B cell (primary cell): ENCODE measurements around the gene MGMT. TPM values are rescaled to one million over a fixed set of nuclear protein-coding genes. Genes with fewer than 3 reads are reported as not detected.

ENCODE experiments used
- ATAC-seq: fragments of 200-7000 bp; cut with Tn5 transposase; one replicate; pipeline ENCODE4 v1.10.0; 2021; ENCODE audit warnings: low read depth, mild to moderate bottlenecking, moderate number of reproducible peaks, moderate library complexity
- CTCF ChIA-PET: fragments of 350-600 bp; sonication (Branson Sonifier 250); formaldehyde crosslinking; loops from one replicate; lab custom pipeline; 2021; ENCODE audit warnings: antibody characterized with exemption, inconsistent platforms; lab: Charles Lee
- POLR2A ChIA-PET: fragments of 350-600 bp; sonication (Branson Sonifier 250); formaldehyde crosslinking; loops from one replicate; lab custom pipeline; 2021; ENCODE audit warnings: antibody characterized with exemption; lab: Charles Lee
- DNase-seq: peaks from one replicate; pipeline ENCODE4 v3.0.0; 2013
- H2AFZ ChIP-seq: 2 replicates; pipeline ENCODE4 v1.6.1; 2012; ENCODE audit warnings: mild to moderate bottlenecking, low read depth, low read length; ENCODE audit not compliant: insufficient read depth, poor library complexity, severe bottlenecking
- H3K27ac ChIP-seq, 2 donors: 1 replicate in 1 of 2; 2 replicates in 1 of 2; pipeline ENCODE4 v1.5.1; 2012 to 2013; ENCODE audit warnings: low read length in 2 of 2, mild to moderate bottlenecking in 2 of 2, moderate library complexity in 1 of 2
- H3K27me3 ChIP-seq, 4 experiments: fragments of 200-600 bp in 1 of 4; sonication (generic) in 1 of 4; replicated peaks in 1 of 4; 1 replicate in 2 of 4; 2 replicates in 2 of 4; pipeline versions ENCODE4 v1.6.1 to v1.7.0; 2013 to 2016; ENCODE audit warnings: low read length in 3 of 4, mild to moderate bottlenecking in 2 of 4, mixed read lengths in 1 of 4, moderate library complexity in 1 of 4; ENCODE audit not compliant: insufficient read depth in 4 of 4, control insufficient read depth in 3 of 4; ENCODE audit errors: control extremely low read depth in 1 of 4
- H3K36me3 ChIP-seq, 2 experiments: replicated peaks in 1 of 2; 1 replicate in 1 of 2; 2 replicates in 1 of 2; pipeline versions ENCODE4 v1.6.1 to v1.7.1; 2013; ENCODE audit warnings: low read length in 1 of 2; ENCODE audit not compliant: insufficient read depth in 2 of 2, control insufficient read depth in 1 of 2; ENCODE audit errors: control extremely low read depth in 1 of 2, extremely low read depth in 1 of 2
- H3K4me1 ChIP-seq, 2 donors: fragments of 200-600 bp in 1 of 2; sonication (generic) in 1 of 2; 1 replicate in 1 of 2; 2 replicates in 1 of 2; pipeline versions ENCODE4 v1.5.1 to v1.6.1; 2013 to 2017; ENCODE audit warnings: low read length in 2 of 2; ENCODE audit not compliant: control insufficient read depth in 2 of 2, insufficient read depth in 2 of 2
- H3K4me2 ChIP-seq: replicated peaks from 2 replicates; pipeline ENCODE3; 2012; ENCODE audit warnings: mild to moderate bottlenecking, low read depth, low read length; ENCODE audit not compliant: poor library complexity, severe bottlenecking
- H3K4me3 ChIP-seq, 5 experiments: fragments of 200-600 bp in 1 of 5; sonication (generic) in 1 of 5; 1 replicate in 3 of 5; 2 replicates in 2 of 5; pipeline versions ENCODE4 v1.5.1 to v1.7.0; 2011 to 2016; ENCODE audit warnings: low read length in 4 of 5, mild to moderate bottlenecking in 4 of 5, low read depth in 2 of 5, control low read depth in 1 of 5, moderate library complexity in 1 of 5; ENCODE audit not compliant: insufficient read depth in 1 of 5; ENCODE audit errors: control extremely low read depth in 1 of 5, extremely low read depth in 1 of 5
- H3K79me2 ChIP-seq: fragments of 200-600 bp; sonication (generic); one replicate; pipeline ENCODE4 v1.6.0; 2016; ENCODE audit warnings: low read length; ENCODE audit not compliant: control insufficient read depth, insufficient read depth
- H3K9ac ChIP-seq: fragments of 200-600 bp; sonication (generic); 2 replicates; pipeline ENCODE4 v1.6.1; 2017; ENCODE audit warnings: mild to moderate bottlenecking, low read length, moderate library complexity
- H3K9me3 ChIP-seq, 3 donors: one replicate each; pipeline versions ENCODE4 v1.6.1 to v1.7.1; 2013; ENCODE audit warnings: low read length in 2 of 3; ENCODE audit not compliant: control insufficient read depth in 2 of 3, insufficient read depth in 1 of 3; ENCODE audit errors: control extremely low read depth in 1 of 3
- H4K20me1 ChIP-seq: 2 replicates; pipeline ENCODE4 v1.6.0; 2012; ENCODE audit warnings: mild to moderate bottlenecking, low read length; ENCODE audit not compliant: insufficient read depth, control insufficient read depth, poor library complexity, severe bottlenecking
- H3K27ac Mint-ChIP-seq: one replicate; pipeline ENCODE4 v1.8.0; 2021; ENCODE audit warnings: mixed read lengths
- H3K27me3 Mint-ChIP-seq: one replicate; pipeline ENCODE4 v1.8.0; 2021; ENCODE audit warnings: mixed read lengths
- H3K4me1 Mint-ChIP-seq: one replicate; pipeline ENCODE4 v1.8.0; 2021; ENCODE audit warnings: mixed read lengths
- H3K4me3 Mint-ChIP-seq: one replicate; pipeline ENCODE4 v1.8.0; 2021; ENCODE audit warnings: mixed read lengths
- H3K9me3 Mint-ChIP-seq: one replicate; pipeline ENCODE4 v1.8.0; 2022; ENCODE audit warnings: mixed read lengths; ENCODE audit not compliant: insufficient read depth
- CTCF ChIP-seq: fragments of 200-600 bp; IDR thresholded peaks from one replicate; pipeline ENCODE4 v1.8.0; 2022; ENCODE audit warnings: antibody characterized with exemption, mild to moderate bottlenecking
- EZH2 ChIP-seq: IDR thresholded peaks from 2 replicates; pipeline ENCODE4 v1.6.1; 2012; ENCODE audit warnings: borderline replicate concordance, low read depth, mild to moderate bottlenecking, moderate library complexity, low read length; ENCODE audit not compliant: insufficient read depth, poor library complexity, severe bottlenecking
- WGBS: methylation state at CpG from one replicate; pipeline ENCODE4 v1.1.5; 2013; ENCODE audit warnings: missing lambda C conversion rate; ENCODE audit not compliant: insufficient coverage; 5-methylcytosine and 5-hydroxymethylcytosine counted together
- intact Hi-C: fragments of 100-400 bp; cut with micrococcal nuclease; formaldehyde crosslinking; loops from one replicate; pipeline ENCODE4 v1.10.0; 2022
- polyA plus RNA-seq: library from polyadenylated mRNA; depleted of rRNA; stranded (reverse); fragments of >200 nt; gene quantifications from 2 replicates; pipeline ENCODE4 v1.2.3, GENCODE V29; 2012
- total RNA-seq, 2 donors: library from RNA; stranded (reverse); fragments of 120-200 nt in 1 of 2; gene quantifications; 1 replicate in 1 of 2; 2 replicates in 1 of 2; pipeline versions ENCODE4 v1.2.3 to v1.2.4, GENCODE V29; 2013 to 2022

The MGMT gene
- total and polyA plus RNA-seq, 2 donors (not counting 1 experiment from before 2014, with no cell fraction given) = 16.6 to 87.7 TPM

- intact Hi-C loops = no loop called here
- no peaks in the 10 kb centered on the region for H3K27me3 ChIP-seq
- POLR2A ChIA-PET = no interaction called here
- Mint-ChIP-seq H3K4me1 (peaks cover 10% of the 10 kb centered on the region), H3K27me3 (no peaks in the 10 kb centered on the region), H3K4me3 (no peak overlapping the region), H3K9me3 (no peaks in the 10 kb centered on the region), H3K27ac (no peak overlapping the region)
- WGBS = no CpG with 5 or more reads among the region's 3 CpGs
- no peak overlapping the region for H2AFZ ChIP-seq
- ATAC-seq = no peak
- H3K79me2 ChIP-seq = no peaks in the 10 kb centered on the region
- H3K27ac ChIP-seq = no peak overlapping the region
- H3K9me3 ChIP-seq = peaks cover 0 to 10% (median 0%) of the 10 kb centered on the region in 3 donors
- TF ChIP-seq CTCF (no peak), EZH2 (no peak)
- no peaks in the 10 kb centered on the region for H3K36me3 ChIP-seq
- H3K9ac ChIP-seq = no peak overlapping the region
- H4K20me1 ChIP-seq = no peaks in the 10 kb centered on the region
- CTCF ChIA-PET = no interaction called here
- no peaks in the 10 kb centered on the region for H3K4me1 ChIP-seq
- no peak for DNase-seq
- H3K4me3 ChIP-seq = no peak overlapping the region
- H3K4me2 ChIP-seq = no peak overlapping the region
These were observed 150.7 kb downstream of the MGMT start for GRCh38 chr10:129617768-129618167.

GRCh38 chr10:129621062-129621461, 154.0 kb downstream of the MGMT start:
- TF ChIP-seq EZH2 (no peak), CTCF (no peak)
- Mint-ChIP-seq H3K4me3 (no peak overlapping the region), H3K9me3 (no peaks in the 10 kb centered on the region), H3K4me1 (peaks cover 9% of the 10 kb centered on the region), H3K27me3 (no peaks in the 10 kb centered on the region), H3K27ac (no peak overlapping the region)
- H4K20me1 ChIP-seq = peaks cover 7% of the 10 kb centered on the region
- 81% methylated on average over 2 of the region's 7 CpGs for WGBS
- H3K36me3 ChIP-seq = no peaks in the 10 kb centered on the region
- intact Hi-C loops = no loop called here
- H3K4me3 ChIP-seq = no peak overlapping the region
- DNase-seq (no peak), ATAC-seq (no peak)
- H3K9ac ChIP-seq = no peak overlapping the region
- no peaks in the 10 kb centered on the region for H3K27me3 ChIP-seq
- H3K9me3 ChIP-seq = peaks cover 0 to 12% (median 0%) of the 10 kb centered on the region in 3 donors
- no peaks in the 10 kb centered on the region for H3K4me1 ChIP-seq
- H3K4me2 ChIP-seq = no peak overlapping the region
- POLR2A ChIA-PET = no interaction called here
- no peak overlapping the region for H3K27ac ChIP-seq
- CTCF ChIA-PET = no interaction called here
- no peaks in the 10 kb centered on the region for H3K79me2 ChIP-seq
- no peak overlapping the region for H2AFZ ChIP-seq
